Heart right ventricle (tissue), 16 donors: ENCODE data around the gene TRAK2. TPM values are rescaled to one million over a fixed set of nuclear protein-coding genes. Genes with fewer than 3 reads are reported as not detected.

Experiments used
- ATAC-seq, 8 donors: fragments of 200-7000 bp; cut with Tn5 transposase; one replicate each; pipeline ENCODE4 v1.9.1; 2020; ENCODE audit warnings: mild to moderate bottlenecking in 8 of 8, moderate library complexity in 8 of 8, moderate number of reproducible peaks in 1 of 8
- DNase-seq, 2 donors: peaks; one replicate each; pipeline ENCODE4 v3.0.0-alpha.2; 2020
- H3K27ac ChIP-seq, 10 donors: fragments of 200-600 bp; sonication (generic) in 2 of 10; one replicate each; pipeline versions ENCODE4 v1.5.0 to v1.8.0; 2020 to 2022; ENCODE audit warnings: mild to moderate bottlenecking in 3 of 10
- H3K27me3 ChIP-seq, 7 donors: fragments of 200-600 bp; one replicate each; pipeline ENCODE4 v1.8.0; 2021 to 2022; ENCODE audit warnings: mild to moderate bottlenecking in 2 of 7
- H3K36me3 ChIP-seq, 9 donors: fragments of 200-600 bp; sonication (generic) in 1 of 9; one replicate each; pipeline versions ENCODE4 v1.5.0 to v1.8.0; 2020 to 2022; ENCODE audit warnings: mild to moderate bottlenecking in 2 of 9
- H3K4me1 ChIP-seq, 9 donors: fragments of 200-600 bp; sonication (generic) in 1 of 9; one replicate each; pipeline versions ENCODE4 v1.5.0 to v1.8.0; 2020 to 2022; ENCODE audit warnings: mild to moderate bottlenecking in 4 of 9
- H3K4me3 ChIP-seq, 10 donors: fragments of 200-600 bp; sonication (generic) in 2 of 10; one replicate each; pipeline versions ENCODE4 v1.5.0 to v1.8.0; 2020 to 2022; ENCODE audit warnings: mild to moderate bottlenecking in 7 of 10, moderate library complexity in 2 of 10
- H3K9me3 ChIP-seq, 11 donors: fragments of 200-600 bp in 10 of 11; sonication (generic) in 2 of 11; one replicate each; pipeline versions ENCODE4 v1.5.0 to v1.8.0; 2013 to 2022; ENCODE audit warnings: mild to moderate bottlenecking in 2 of 11, control low read depth in 1 of 11, moderate library complexity in 1 of 11
- CTCF ChIP-seq, 9 donors: fragments of 200-600 bp; sonication (generic) in 2 of 9; IDR thresholded peaks; one replicate each; pipeline versions ENCODE4 v1.5.0 to v1.8.0; 2021 to 2022; ENCODE audit warnings: antibody characterized with exemption in 9 of 9, mild to moderate bottlenecking in 5 of 9, moderate library complexity in 1 of 9
- WGBS, 2 donors: extraction: QIAGEN DNeasy Blood & Tissue Kit; methylation state at CpG; one replicate each; pipeline ENCODE4 v1.1.7; 2013; ENCODE audit warnings: inconsistent platforms in 1 of 2; 5-methylcytosine and 5-hydroxymethylcytosine counted together
- intact Hi-C, 10 donors: fragments of 100-400 bp; cut with DNase I; formaldehyde crosslinking; loops; one replicate each; pipeline versions ENCODE4 v1.11.1 to v1.14.2; 2022
- polyA plus RNA-seq, 2 donors: library from polyadenylated mRNA; stranded (reverse); fragments of 200-250 nt; gene quantifications; one replicate each; pipeline ENCODE4 v1.2.3, GENCODE V29; 2013
- total RNA-seq, 10 donors: library from RNA; stranded (reverse); fragmentation: NEBNext Ultra II Directional in 3 of 10; extraction: Animal tissue kit (Norgen Biotek cat#: 25700) in 3 of 10; gene quantifications; one replicate each; pipeline versions ENCODE4 v1.2.1 to v1.2.4, GENCODE V29; 2021 to 2023
- donor health status: Arrhythmogenic right ventricular cardiomyopathy.
- donor health status: ischemic (EF 13 %, LVEDD 7.1; RV severe dilation, severe dysfunction).
- donor health status: healthy with polysubstance abuse.
- donor health status: DM: no; HTN: yes; CAD: no.
- donor health status: DM: no; HTN: no; CAD: no.
- donor health status: ischemic (EF 25% LVEDD 6.9; RV normal size, moderate dysfunction).
- donor health status: ischemic (EF 25% LVEDD 5.7; RV mildly dilated, moderate dysfunction).
- donor health status: healthy.
- donor health status: DM: yes; HTN: yes; CAD: no.
- donor health status: Ischemic cardiomyopathy.
- donor health status: ischemic (EF 35%, LVEDD 5.7; RV mildly dilated, moderate dysfunction).
- donor health status: nonischemic (EF 11% LVEDD 7.7; RV severe dilation, severe dysfunction).
- donor health status: DM: yes; HTN: yes; CAD: no.
- donor health status: PGD.
- donor health status: ischemic (EF 29% LVEDD 5.4; RV normal size, mild dysfunction).
- donor health status: nonischemic (EF 23%, LVEDD 6.1; RV moderate dilation, normal function).

Gene TRAK2
- total and polyA plus RNA-seq, 12 donors: 16.6 to 190 (median 166) TPM

DNA sequence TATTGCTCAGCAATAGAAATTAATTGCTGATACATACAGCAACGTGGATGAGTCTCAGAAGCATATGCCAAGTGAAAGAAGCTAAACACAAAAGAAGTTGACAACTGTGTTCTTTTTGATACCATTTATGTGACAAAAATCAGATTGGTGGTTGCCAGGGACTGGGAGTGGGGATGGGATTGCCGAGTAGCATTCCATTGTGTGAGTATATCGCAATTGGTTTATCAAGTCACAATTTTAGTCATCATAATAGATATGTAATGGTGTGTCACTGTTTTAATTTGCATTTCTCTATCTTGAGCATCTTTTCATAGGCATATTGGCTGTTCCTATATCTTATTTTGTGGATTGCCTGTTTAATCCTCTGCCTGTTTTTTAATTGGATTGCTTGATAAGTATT is 21.2 kb upstream of the TRAK2 start:
- Histone ChIP-seq H3K27me3 (no peaks in the 10 kb centered on the region), H3K27ac (no peak overlapping the region), H3K4me1 (peaks cover 0 to 5% (median 0%) of the 10 kb centered on the region in 9 donors), H3K36me3 (peaks cover 0 to 100% (median 49%) of the 10 kb centered on the region in 9 donors), H3K4me3 (no peak overlapping the region), H3K9me3 (no peaks in the 10 kb centered on the region)
- WGBS, 2 donors: 86% methylated on average over 3 of the region's 3 CpGs
- TF ChIP-seq CTCF (IDR thresholded peaks at IDR 0.05): no peak
- intact Hi-C loops: no loop called here
- DNase-seq: no peak
- no peak for ATAC-seq

DNA sequence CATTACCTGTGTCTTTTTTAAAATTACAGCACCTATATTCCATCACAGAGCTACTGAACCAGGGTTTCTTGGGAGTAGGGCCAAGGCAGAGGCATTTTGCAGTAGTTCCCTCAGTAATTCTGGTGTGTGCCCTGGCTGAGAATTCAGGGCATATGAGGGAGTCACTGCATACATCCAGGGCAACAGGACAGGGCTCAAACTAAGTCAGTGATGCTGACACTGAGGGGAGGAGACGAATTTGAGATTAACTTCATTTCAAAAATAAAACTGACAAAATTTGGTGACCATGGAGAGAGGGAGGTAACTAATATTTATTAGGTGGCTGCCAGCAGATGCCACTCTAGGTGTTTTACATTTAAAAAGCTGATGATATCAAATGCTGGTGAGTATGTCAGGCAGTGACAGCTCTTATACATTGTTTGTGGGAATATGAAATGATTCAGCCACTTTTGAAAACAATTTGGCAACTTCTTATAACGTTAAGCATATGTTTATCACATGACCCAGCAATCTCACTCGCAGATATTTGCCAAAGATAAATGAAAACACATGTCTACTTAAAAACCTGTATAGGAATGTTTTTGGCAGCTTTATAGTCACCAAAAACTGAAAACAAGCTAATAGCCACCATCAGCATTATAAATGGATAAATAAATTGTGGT is 20.6 kb upstream of the TRAK2 start:
- H3K36me3 ChIP-seq: peaks cover 0 to 98% (median 49%) of the 10 kb centered on the region in 9 donors
- no peaks in the 10 kb centered on the region for H3K9me3 ChIP-seq
- H3K27me3 ChIP-seq: no peaks in the 10 kb centered on the region
- intact Hi-C loops: no loop called here
- H3K4me3 ChIP-seq: no peak overlapping the region
- peaks cover 0 to 5% (median 0%) of the 10 kb centered on the region in 9 donors for H3K4me1 ChIP-seq
- ATAC-seq (no peak), DNase-seq (no peak)
- no peak for TF ChIP-seq CTCF (IDR thresholded peaks at IDR 0.05)
- no peak overlapping the region for H3K27ac ChIP-seq
- 73 to 75% methylated on average over 3 of the region's 3 CpGs for WGBS, 2 donors

DNA sequence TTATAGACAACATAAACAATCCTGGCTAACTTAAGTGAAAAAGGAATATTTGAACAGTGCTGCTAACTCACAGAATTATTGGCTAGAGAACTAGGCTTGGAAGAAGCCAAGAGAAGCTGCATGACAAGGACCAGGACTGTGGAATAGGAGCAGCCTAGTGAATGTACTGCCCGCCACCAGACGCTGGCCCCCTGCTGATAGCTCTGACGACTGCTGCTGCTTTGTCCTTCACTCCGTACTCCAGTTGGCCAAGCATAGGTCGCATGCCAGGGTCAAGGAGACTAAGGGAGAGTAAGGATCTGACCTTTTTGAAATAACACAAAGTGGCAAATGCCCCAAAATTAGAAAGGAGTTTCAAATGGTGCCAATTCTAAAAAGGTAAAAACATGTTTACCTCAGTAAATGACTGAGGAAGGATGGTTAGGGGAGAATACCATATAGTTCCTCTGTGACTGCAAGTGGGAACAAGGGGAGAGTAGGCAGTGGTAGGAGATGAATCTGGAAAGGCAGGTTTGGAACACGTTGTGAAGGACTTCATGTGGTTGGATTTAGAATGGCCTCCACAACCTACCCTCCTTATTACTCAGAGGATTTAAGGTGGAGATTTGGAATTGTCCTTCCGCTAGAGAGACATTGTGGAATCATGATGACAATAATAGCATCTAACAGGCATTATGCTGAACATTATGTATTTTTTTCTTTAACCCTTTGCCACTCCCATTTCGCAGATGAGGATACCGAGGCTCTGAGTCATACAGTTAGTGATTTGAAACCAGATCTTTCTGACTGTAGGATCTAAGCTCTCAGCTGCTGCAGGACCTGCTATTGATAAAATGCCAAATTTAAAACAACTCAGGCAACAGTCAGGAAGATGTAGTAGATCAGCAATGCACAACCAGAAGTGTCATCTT is 19.8 kb upstream of the TRAK2 start:
- intact Hi-C loops: no loop called here
- Histone ChIP-seq H3K27ac (peak overlapping the region in 2 of 10 donors; percentile 7 to 57), H3K4me3 (no peak overlapping the region), H3K27me3 (no peaks in the 10 kb centered on the region), H3K4me1 (peaks cover 0 to 8% (median 2%) of the 10 kb centered on the region in 9 donors), H3K9me3 (no peaks in the 10 kb centered on the region), H3K36me3 (peaks cover 0 to 96% (median 48%) of the 10 kb centered on the region in 9 donors)
- peak in 5 of 9 donors; percentile 8 to 44 (median 38) for TF ChIP-seq CTCF (IDR thresholded peaks at IDR 0.05)
- ATAC-seq (peak in 7 of 8 donors; percentile 34 to 84 (median 80)), DNase-seq (peak in 1 of 2 donors; percentile 22)
- WGBS, 2 donors: 77 to 78% methylated on average over 9 of the region's 9 CpGs

GRCh38 chr2:201467666-201468065 is 16.4 kb upstream of the TRAK2 start:
- Histone ChIP-seq H3K9me3 (no peaks in the 10 kb centered on the region), H3K4me3 (no peak overlapping the region), H3K27me3 (no peaks in the 10 kb centered on the region), H3K4me1 (peaks cover 0 to 22% (median 11%) of the 10 kb centered on the region in 9 donors), H3K27ac (peak overlapping the region in 3 of 10 donors; percentile 11 to 65 (median 56)), H3K36me3 (peaks cover 0 to 96% (median 36%) of the 10 kb centered on the region in 9 donors)
- no peak for TF ChIP-seq CTCF (IDR thresholded peaks at IDR 0.05)
- intact Hi-C loops: loop anchor here in 1 of 10 donors (10.0 kb wide), 1 partner anchor 73 kb away; no protein-coding TSS in a partner anchor
- no peak for DNase-seq
- ATAC-seq: no peak
